ENCODE measurements around the gene LRRC36. TPM values are rescaled to one million over a fixed set of nuclear protein-coding genes. Genes with fewer than 3 reads are reported as not detected.

Gene LRRC36
- total and polyA plus RNA-seq, 10 of the 15 experiments (the other 5 are each of a cell fraction or from before 2014, with no cell fraction given) = 0.45 to 2.0 (median 0.75) TPM; not detected in 1

DNA sequence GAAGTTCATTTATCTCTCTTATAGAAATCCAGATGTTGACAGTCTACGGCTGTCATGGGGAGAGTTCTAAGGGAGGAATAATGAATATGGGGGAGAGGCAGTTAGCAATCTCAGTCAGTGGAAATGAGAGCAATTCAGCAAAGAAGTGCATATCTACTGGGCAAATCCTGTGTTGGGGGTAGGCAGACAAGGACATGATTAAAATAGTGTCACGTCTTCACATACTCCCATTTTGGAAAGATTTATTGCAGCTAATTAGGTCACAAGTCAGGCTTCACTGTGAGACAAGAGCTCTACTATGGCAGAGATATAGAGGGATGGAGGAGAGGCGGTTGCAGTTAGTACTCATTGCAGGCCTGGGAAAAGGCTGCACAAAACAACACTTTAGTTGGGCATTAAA, 29.8 kb downstream of the LRRC36 start (continued):
- TF ChIP-seq RELB (IDR thresholded peaks at IDR 0.05; ENCODE audit: low read depth) = no peak

DNA sequence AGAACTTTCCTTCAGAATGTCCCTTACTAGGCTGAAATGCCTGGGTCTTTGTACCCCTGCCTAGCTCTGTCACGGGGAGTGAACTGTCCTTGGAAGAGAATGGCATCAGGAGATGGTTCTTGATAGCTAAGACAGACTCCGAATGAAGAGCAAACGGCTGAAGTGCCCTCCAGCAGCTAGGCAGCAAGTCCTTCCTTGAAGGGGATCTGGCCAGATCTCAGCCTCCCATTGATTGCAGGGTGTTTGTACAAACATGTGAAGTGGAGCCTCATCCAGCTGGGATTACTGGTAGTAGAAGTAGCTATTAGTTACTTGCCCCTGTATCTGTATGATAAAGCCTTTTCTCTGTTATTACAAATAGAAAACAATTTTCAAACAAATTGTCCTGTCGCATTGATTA, 30.9 kb downstream of the LRRC36 start:
- in situ Hi-C loops (cut with MboI) (no loop called here), intact Hi-C loops (cut with micrococcal nuclease; ENCODE audit: unreplicated experiment) (no loop called here)
- H2AFZ ChIP-seq (ENCODE audit: control insufficient read depth, low read depth, low read length) = no peak overlapping the region
- DNase-seq (ENCODE audit: low read depth, low spot score) = no peak
- no peak for ATAC-seq
- ChIA-PET POLR2A (no interaction called here), SMC1A (ENCODE audit: uncharacterized antibody, unreplicated experiment) (interaction anchor here (0.6 to 0.7 kb wide), 2 partner anchors 96 to 175 kb away, joined by 3 to 4 read pairs; no protein-coding TSS in a partner anchor), RAD21 (ENCODE audit: unreplicated experiment) (no interaction called here), CTCF (interaction anchor here (1.0 to 1.3 kb wide), 4 partner anchors 11 to 73 kb away, joined by 3 to 5 read pairs (median 4); no protein-coding TSS in a partner anchor)
- peaks cover 0 to 2% of the 10 kb centered on the region in 2 experiments; a peak in 1 of 4 replicates for H3K27me3 ChIP-seq (replicated peaks in 1 of 2; ENCODE audit: control insufficient read depth in 2 of 2, insufficient read depth in 2 of 2, low read length in 1 of 2)
- H3K9ac ChIP-seq (ENCODE audit: control insufficient read depth, insufficient read depth, low read length) = no peak overlapping the region
- no peaks in the 10 kb centered on the region for H3K4me1 ChIP-seq (ENCODE audit: control insufficient read depth, insufficient read depth, low read length)
- WGBS (ENCODE audit: insufficient coverage, insufficient replicate concordance, low lambda C conversion rate, missing lambda C conversion rate) = 63% methylated on average over 4 of the region's 4 CpGs
- BruUV-seq (replicated peaks) = no TSS peak
- no peaks in the 10 kb centered on the region for H3K9me3 ChIP-seq (replicated peaks; ENCODE audit: control insufficient read depth, insufficient read depth, low read length)
- H4K20me1 ChIP-seq (ENCODE audit: control insufficient read depth, insufficient read depth) = no peaks in the 10 kb centered on the region
- H3K79me2 ChIP-seq (ENCODE audit: control insufficient read depth, insufficient read depth, low read length) = no peaks in the 10 kb centered on the region
- no peak for TF ChIP-seq POU2F2 (IDR thresholded peaks at IDR 0.05; ENCODE audit: borderline replicate concordance, low read depth, low read length)
- TF ChIP-seq SMAD1 (IDR thresholded peaks at IDR 0.05; ENCODE audit: low read depth, partially characterized antibody) = no peak
- TF ChIP-seq NR2C1 (IDR thresholded peaks at IDR 0.05) = no peak
- no peak for TF ChIP-seq NFYA (IDR thresholded peaks at IDR 0.05; ENCODE audit: borderline replicate concordance, low read depth, low read length)
- TF ChIP-seq RCOR1 (conservative IDR thresholded peaks at IDR 0.05; ENCODE audit: low read depth, low read length) = no peak
- no peak for TF ChIP-seq SREBF1 (IDR thresholded peaks at IDR 0.05; ENCODE audit: low read length)
- no peak for TF ChIP-seq MEF2A (IDR thresholded peaks at IDR 0.05; ENCODE audit: insufficient read depth, low read depth, low read length)
- TF ChIP-seq RFX5 (IDR thresholded peaks at IDR 0.05; ENCODE audit: low read depth, low read length) = no peak
- TF ChIP-seq ZBED1 (IDR thresholded peaks at IDR 0.05; ENCODE audit: borderline replicate concordance) = no peak
- no peak for TF ChIP-seq IRF3 (IDR thresholded peaks at IDR 0.05)
- TF ChIP-seq REST (IDR thresholded peaks at IDR 0.05; ENCODE audit: low read depth, low read length) = no peak
- no peak for TF ChIP-seq RAD21 (IDR thresholded peaks at IDR 0.05; ENCODE audit: insufficient read depth, low read depth, low read length)
- no peak for TF ChIP-seq JUNB (IDR thresholded peaks at IDR 0.05)
- TF ChIP-seq CHD4 (IDR thresholded peaks at IDR 0.05) = no peak
- TF ChIP-seq SUZ12 (IDR thresholded peaks at IDR 0.05; ENCODE audit: unreplicated experiment) = no peak
- no peak for TF ChIP-seq IRF4 (IDR thresholded peaks at IDR 0.05; ENCODE audit: low read depth, low read length)
- TF ChIP-seq MAX (IDR thresholded peaks at IDR 0.05; ENCODE audit: low read depth, low read length) = no peak
- H3K4me3 ChIP-seq = no peak overlapping the region
- H3K36me3 ChIP-seq (ENCODE audit: control insufficient read depth in 2 of 2, insufficient read depth in 2 of 2, low read length in 1 of 2) = no peaks in the 10 kb centered on the region
- H3K4me2 ChIP-seq (ENCODE audit: control insufficient read depth, insufficient read depth) = no peak overlapping the region
- FAIRE-seq = no peak
- H3K27ac ChIP-seq (ENCODE audit: control insufficient read depth, insufficient read depth) = no peak overlapping the region
